Heart left ventricle (tissue), 16 donors: ENCODE data around the gene HSD3B7. TPM values are rescaled to one million over a fixed set of nuclear protein-coding genes. Genes with fewer than 3 reads are reported as not detected.
"Not testable (repeated sequence)": the region's sequence is repeated elsewhere in the genome, so short reads cannot be mapped to it uniquely, and the experiment has no call there.

Source experiments
- ATAC-seq, 4 donors: fragments of 200-7000 bp; cut with Tn5 transposase; one replicate each; pipeline ENCODE4 v1.9.1; 2020 to 2022; ENCODE audit warnings: moderate library complexity in 4 of 4, mild to moderate bottlenecking in 3 of 4, moderate number of reproducible peaks in 1 of 4
- DNase-seq, 5 donors: peaks; one replicate each; pipeline ENCODE4 v3.0.0-alpha.2; 2020
- H3K27ac ChIP-seq, 12 donors: fragments of 200-600 bp; sonication (generic) in 4 of 12; one replicate each; pipeline versions ENCODE4 v1.5.0 to v1.8.0; 2016 to 2022; ENCODE audit warnings: mild to moderate bottlenecking in 2 of 12
- H3K27me3 ChIP-seq, 9 donors: fragments of 200-600 bp; sonication (generic) in 2 of 9; one replicate each; pipeline versions ENCODE4 v1.5.1 to v1.8.0; 2016 to 2022; ENCODE audit warnings: mild to moderate bottlenecking in 3 of 9
- H3K36me3 ChIP-seq, 9 donors: fragments of 200-600 bp; sonication (generic) in 2 of 9; one replicate each; pipeline versions ENCODE4 v1.5.0 to v1.8.0; 2018 to 2022; ENCODE audit warnings: mild to moderate bottlenecking in 2 of 9
- H3K4me1 ChIP-seq, 12 donors: fragments of 200-600 bp; sonication (generic) in 4 of 12; one replicate each; pipeline versions ENCODE4 v1.5.0 to v1.8.0; 2016 to 2022; ENCODE audit warnings: mild to moderate bottlenecking in 3 of 12
- H3K4me3 ChIP-seq, 12 donors: fragments of 200-600 bp; sonication (generic) in 4 of 12; one replicate each; pipeline versions ENCODE4 v1.5.0 to v1.8.0; 2017 to 2022; ENCODE audit warnings: mild to moderate bottlenecking in 9 of 12, moderate library complexity in 4 of 12
- H3K9me3 ChIP-seq, 12 donors: fragments of 200-600 bp; sonication (generic) in 4 of 12; one replicate each; pipeline versions ENCODE4 v1.5.0 to v1.8.0; 2016 to 2022; ENCODE audit warnings: mild to moderate bottlenecking in 1 of 12
- POLR2A ChIP-seq, 2 donors: fragments of 450-650 bp; IDR thresholded peaks; one replicate each; pipeline ENCODE4 v1.6.1; 2017; ENCODE audit warnings: antibody characterized with exemption in 2 of 2, mild to moderate bottlenecking in 2 of 2, moderate library complexity in 2 of 2
- WGBS, 4 donors: extraction: QIAGEN DNeasy Blood & Tissue Kit in 2 of 4; methylation state at CpG; one replicate each; pipeline versions ENCODE4 v1.1.5 to v1.1.7; 2013 to 2018; 5-methylcytosine and 5-hydroxymethylcytosine counted together
- intact Hi-C, 10 donors: fragments of 100-400 bp; cut with DNase I; formaldehyde crosslinking; loops; one replicate each; pipeline versions ENCODE4 v1.11.1 to v1.14.2; 2022
- polyA plus RNA-seq, 2 donors: library from polyadenylated mRNA; stranded (reverse); fragments of 200-250 nt; gene quantifications; one replicate each; pipeline ENCODE4 v1.2.3, GENCODE V29; 2013
- total RNA-seq, 9 donors: library from RNA; depleted of rRNA in 2 of 9; stranded (reverse); fragments of >200 nt in 2 of 9; fragmentation: NEBNext Ultra II Directional in 3 of 9; extraction: Animal tissue kit (Norgen Biotek cat#: 25700) in 3 of 9; gene quantifications; one replicate each; pipeline versions ENCODE4 v1.1.0 to v1.2.4, GENCODE V29; 2016 to 2023
- TF ChIP-seq, protein P1 (sequence below), 12 donors: fragments of 200-600 bp; sonication (generic) in 4 of 12; IDR thresholded peaks; one replicate each; pipeline versions ENCODE4 v1.5.0 to v1.8.0; 2018 to 2022; ENCODE audit warnings: antibody characterized with exemption in 12 of 12, mild to moderate bottlenecking in 5 of 12
- donor health status: ischemic (EF 13 %, LVEDD 7.1; RV severe dilation, severe dysfunction).
- donor health status: healthy with polysubstance abuse.
- donor health status: DM: no; HTN: yes; CAD: no.
- donor health status: DM: no; HTN: no; CAD: no.
- donor health status: ischemic (EF 25% LVEDD 6.9; RV normal size, moderate dysfunction).
- donor health status: ischemic (EF 25% LVEDD 5.7; RV mildly dilated, moderate dysfunction).
- donor health status: healthy.
- donor health status: DM: yes; HTN: yes; CAD: no.
- donor health status: ischemic (EF 35%, LVEDD 5.7; RV mildly dilated, moderate dysfunction).
- donor health status: nonischemic (EF 11% LVEDD 7.7; RV severe dilation, severe dysfunction).
- donor health status: DM: yes; HTN: yes; CAD: no.
- donor health status: PGD.
- donor health status: ischemic (EF 29% LVEDD 5.4; RV normal size, mild dysfunction).
- donor health status: nonischemic (EF 23%, LVEDD 6.1; RV moderate dilation, normal function).

Gene HSD3B7
- total and polyA plus RNA-seq, 11 donors: 3.8 to 27.2 (median 7.1) TPM

DNA sequence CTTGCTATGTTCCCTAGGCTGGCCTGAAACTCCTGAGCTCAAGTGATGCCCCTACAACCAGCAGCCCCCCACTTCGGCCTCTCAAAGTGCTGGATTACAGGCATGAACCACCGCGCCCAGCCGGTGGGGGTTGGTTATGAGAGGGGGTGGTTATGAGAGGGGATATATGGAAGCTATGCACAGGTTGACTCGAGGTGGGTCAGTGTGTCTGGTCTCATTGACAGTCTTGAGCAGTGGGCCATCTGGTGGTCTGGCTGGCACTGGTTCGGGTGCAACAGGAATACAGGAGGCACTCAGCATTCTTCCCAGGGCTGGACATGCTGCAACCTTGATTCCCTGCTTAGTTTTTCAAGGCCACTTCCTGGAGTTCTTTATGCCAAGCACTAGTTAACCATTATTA is 31.0 kb downstream of the HSD3B7 start:
- ATAC-seq: no peak
- intact Hi-C loops: no loop called here
- peaks cover under 1 to 20% (median 13%) of the 10 kb centered on the region in 9 donors for H3K27me3 ChIP-seq
- no peaks in the 10 kb centered on the region for H3K36me3 ChIP-seq
- H3K4me1 ChIP-seq: no peaks in the 10 kb centered on the region
- no peaks in the 10 kb centered on the region for H3K9me3 ChIP-seq
- WGBS, 4 donors: 62 to 77% (median 69%) methylated on average over 6 of the region's 6 CpGs
- DNase-seq: peak in 1 of 5 donors; percentile 13
- no peak overlapping the region for H3K4me3 ChIP-seq
- no peak overlapping the region for H3K27ac ChIP-seq
- TF ChIP-seq POLR2A (IDR thresholded peaks at IDR 0.05): no peak
- TF ChIP-seq, protein P1, sequence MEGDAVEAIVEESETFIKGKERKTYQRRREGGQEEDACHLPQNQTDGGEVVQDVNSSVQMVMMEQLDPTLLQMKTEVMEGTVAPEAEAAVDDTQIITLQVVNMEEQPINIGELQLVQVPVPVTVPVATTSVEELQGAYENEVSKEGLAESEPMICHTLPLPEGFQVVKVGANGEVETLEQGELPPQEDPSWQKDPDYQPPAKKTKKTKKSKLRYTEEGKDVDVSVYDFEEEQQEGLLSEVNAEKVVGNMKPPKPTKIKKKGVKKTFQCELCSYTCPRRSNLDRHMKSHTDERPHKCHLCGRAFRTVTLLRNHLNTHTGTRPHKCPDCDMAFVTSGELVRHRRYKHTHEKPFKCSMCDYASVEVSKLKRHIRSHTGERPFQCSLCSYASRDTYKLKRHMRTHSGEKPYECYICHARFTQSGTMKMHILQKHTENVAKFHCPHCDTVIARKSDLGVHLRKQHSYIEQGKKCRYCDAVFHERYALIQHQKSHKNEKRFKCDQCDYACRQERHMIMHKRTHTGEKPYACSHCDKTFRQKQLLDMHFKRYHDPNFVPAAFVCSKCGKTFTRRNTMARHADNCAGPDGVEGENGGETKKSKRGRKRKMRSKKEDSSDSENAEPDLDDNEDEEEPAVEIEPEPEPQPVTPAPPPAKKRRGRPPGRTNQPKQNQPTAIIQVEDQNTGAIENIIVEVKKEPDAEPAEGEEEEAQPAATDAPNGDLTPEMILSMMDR (IDR thresholded peaks at IDR 0.05): no peak

- 87 to 95% (median 92%) methylated on average over 10 of the region's 10 CpGs for WGBS, 4 donors
- H3K36me3 ChIP-seq, H3K9me3 ChIP-seq, ATAC-seq, DNase-seq, H3K27me3 ChIP-seq, H3K4me1 ChIP-seq, H3K27ac ChIP-seq, intact Hi-C loops, H3K4me3 ChIP-seq: not testable (repeated sequence)
Observed at GRCh38 chr16:31017756-31018155, 32.7 kb downstream of the HSD3B7 start.

DNA sequence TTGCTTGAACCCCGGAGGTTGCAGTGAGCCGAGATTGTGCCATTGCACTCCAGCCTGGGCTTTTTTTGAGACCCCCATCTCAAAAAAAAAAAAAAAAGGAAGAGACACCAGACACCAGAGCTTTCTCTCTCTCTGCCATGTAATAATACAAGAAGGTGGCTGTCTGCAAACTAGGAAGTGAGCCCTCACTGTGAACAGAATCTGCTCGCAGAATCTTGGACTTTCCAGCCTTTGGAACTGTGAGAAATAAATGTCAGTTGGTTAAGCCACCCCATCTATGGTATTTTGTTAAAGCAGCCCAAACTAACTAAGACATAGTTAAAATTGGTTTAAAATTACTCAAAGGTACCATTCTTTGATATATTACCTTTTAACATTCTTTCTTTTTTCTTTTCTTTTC is 35.5 kb downstream of the HSD3B7 start:
- H3K4me1 ChIP-seq: peaks cover 0 to 24% (median 0%) of the 10 kb centered on the region in 12 donors
- DNase-seq (no peak), ATAC-seq (no peak)
- no peaks in the 10 kb centered on the region for H3K27me3 ChIP-seq
- H3K36me3 ChIP-seq: no peaks in the 10 kb centered on the region
- H3K4me3 ChIP-seq: no peak overlapping the region
- H3K27ac ChIP-seq: no peak overlapping the region
- no peaks in the 10 kb centered on the region for H3K9me3 ChIP-seq
- TF ChIP-seq POLR2A (IDR thresholded peaks at IDR 0.05): no peak
- TF ChIP-seq, protein P1 (IDR thresholded peaks at IDR 0.05): no peak
- intact Hi-C loops: no loop called here
- 92 to 97% (median 93%) methylated on average over 3 of the region's 3 CpGs for WGBS, 4 donors

GRCh38 chr16:31022544-31023251 is 37.7 kb downstream of the HSD3B7 start:
- 66 to 69% (median 67%) methylated on average over 12 of the region's 12 CpGs for WGBS, 4 donors
- H3K9me3 ChIP-seq: no peaks in the 10 kb centered on the region
- ATAC-seq: peak in 1 of 4 donors; percentile 57
- peak overlapping the region in 4 of 12 donors; percentile 42 to 55 (median 52) for H3K27ac ChIP-seq
- H3K36me3 ChIP-seq: no peaks in the 10 kb centered on the region
- H3K27me3 ChIP-seq: no peaks in the 10 kb centered on the region
- DNase-seq: no peak
- no peak for TF ChIP-seq POLR2A (IDR thresholded peaks at IDR 0.05)
- TF ChIP-seq, protein P1 (IDR thresholded peaks at IDR 0.05): no peak
- no peak overlapping the region for H3K4me3 ChIP-seq
- intact Hi-C loops: no loop called here
- peaks cover 0 to 36% (median 0%) of the 10 kb centered on the region in 12 donors for H3K4me1 ChIP-seq

- Histone ChIP-seq H3K27me3 (no peaks in the 10 kb centered on the region), H3K4me1 (peaks cover 0 to 36% (median 0%) of the 10 kb centered on the region in 12 donors), H3K9me3 (no peaks in the 10 kb centered on the region), H3K36me3 (no peaks in the 10 kb centered on the region), H3K4me3 (no peak overlapping the region), H3K27ac (peak overlapping the region in 4 of 12 donors; percentile 42 to 55 (median 52))
- ATAC-seq (no peak), DNase-seq (no peak)
- WGBS, 4 donors: 85 to 91% (median 90%) methylated on average over 4 of the region's 4 CpGs
- TF ChIP-seq POLR2A (IDR thresholded peaks at IDR 0.05): no peak
- TF ChIP-seq, protein P1 (IDR thresholded peaks at IDR 0.05): no peak
- intact Hi-C loops: no loop called here
Observed at GRCh38 chr16:31023252-31023602, 38.2 kb downstream of the HSD3B7 start.
